GM12892 (cell line): ENCODE results near the gene MRPS11.
"Not testable (repeated sequence)": the region's sequence is repeated elsewhere in the genome, so short reads cannot be mapped to it uniquely, and the experiment has no call there.

Experiments
- DNase-seq: peaks from one replicate; pipeline ENCODE4 v3.0.0; 2011; ENCODE audit not compliant: insufficient read length
- FAIRE-seq: peaks from 2 replicates; lab custom pipeline; 2011; peaks lifted over from hg19 to GRCh38; lab: Jason Lieb, UNC
- POLR2A ChIP-seq: IDR thresholded peaks from 2 replicates; pipeline ENCODE4 v1.6.1; 2011; ENCODE audit warnings: low read depth, low read length, control low read depth
- POLR2AphosphoS5 ChIP-seq: IDR thresholded peaks from 2 replicates; pipeline ENCODE4 v1.6.1; 2011; ENCODE audit warnings: low read depth, low read length, control low read depth
- TAF1 ChIP-seq: IDR thresholded peaks from 2 replicates; pipeline ENCODE4 v1.6.1; 2011; ENCODE audit warnings: low read depth, mild to moderate bottlenecking, control low read depth, low read length, borderline replicate concordance

MRPS11 gene

DNA sequence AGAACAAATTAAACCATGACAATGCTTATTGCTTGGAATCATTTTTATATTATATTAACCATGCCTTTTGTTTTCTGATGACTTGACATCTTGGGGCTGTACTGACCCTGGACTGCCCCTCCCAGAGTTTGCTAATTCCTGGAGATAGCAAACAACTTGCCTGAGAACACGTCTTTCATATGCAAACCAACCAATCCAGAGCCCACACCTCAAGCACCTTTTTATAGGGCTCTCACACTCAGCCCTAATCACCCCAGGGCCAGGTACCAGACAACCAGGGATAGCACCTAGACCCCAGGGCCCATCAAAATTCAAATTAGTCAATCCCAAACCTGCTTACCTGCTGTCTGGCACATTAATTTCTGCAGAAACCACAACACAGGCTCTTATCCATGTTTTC, 36.9 kb downstream of the MRPS11 start:
- TF ChIP-seq POLR2A (no peak), TAF1 (no peak), POLR2AphosphoS5 (no peak)
- FAIRE-seq (no peak), DNase-seq (no peak)

DNA sequence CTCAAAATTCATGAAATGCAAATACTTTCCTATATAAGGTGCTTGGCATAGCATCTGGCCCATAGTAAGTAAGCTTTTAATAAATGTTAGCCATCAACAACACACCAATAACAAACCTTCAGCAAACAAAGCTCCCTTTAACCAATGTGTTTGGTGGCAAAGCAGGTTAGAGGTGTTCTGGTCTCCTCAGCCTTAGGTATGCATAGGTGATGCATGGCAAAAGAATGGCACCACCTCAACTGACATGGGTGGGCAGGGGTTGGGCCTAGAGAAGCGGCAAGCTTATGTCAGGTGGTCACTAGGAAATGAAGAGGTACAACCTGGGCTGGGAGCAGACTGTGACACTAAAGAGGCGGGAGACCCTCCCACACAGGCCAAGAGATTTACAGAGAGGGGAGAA, 38.2 kb downstream of the MRPS11 start:
- TF ChIP-seq POLR2AphosphoS5 (no peak), POLR2A (no peak), TAF1 (no peak)
- DNase-seq (no peak), FAIRE-seq (no peak)

DNA sequence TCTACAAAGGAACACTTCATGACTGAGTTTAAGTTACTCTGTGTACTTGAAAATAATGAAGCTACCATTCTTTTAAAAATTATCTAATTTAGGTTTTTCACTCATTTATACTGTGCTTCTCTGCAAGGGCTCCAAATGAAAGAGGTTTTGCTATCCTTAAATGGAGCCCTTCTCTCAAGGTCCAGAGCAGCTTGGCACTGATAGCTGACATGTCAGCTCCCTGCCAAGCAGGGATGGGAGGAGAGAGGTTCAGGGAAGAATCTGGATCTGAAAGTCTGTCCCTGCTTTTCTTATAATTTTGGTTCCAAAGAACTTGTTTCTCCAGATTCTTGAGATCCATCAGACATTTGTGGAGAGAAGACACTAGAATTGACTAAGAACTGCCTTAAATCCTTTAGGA, 39.1 kb downstream of the MRPS11 start:
- DNase-seq, result no peak

DNA sequence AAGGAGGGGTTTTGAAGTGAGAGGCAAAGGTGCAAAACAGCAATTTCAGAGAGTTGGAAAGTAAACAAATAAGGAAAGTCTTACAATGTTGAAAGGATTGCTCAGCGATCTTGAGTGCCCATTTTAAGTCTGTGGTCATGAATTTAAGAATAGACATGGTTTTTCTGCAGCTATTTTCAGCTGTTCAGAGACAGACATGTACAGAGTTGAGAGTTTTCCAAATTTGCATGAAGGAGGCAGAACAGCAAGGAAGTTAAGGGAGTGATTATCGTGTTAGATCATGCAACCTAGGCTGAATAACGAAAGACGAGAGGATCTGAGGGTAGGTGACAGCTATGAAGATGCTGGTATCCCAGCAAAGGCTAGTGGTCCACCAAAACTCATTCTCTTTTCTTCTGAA, 41.8 kb downstream of the MRPS11 start:
- FAIRE-seq, result peak; percentile 51
- DNase-seq, result no peak
- TF ChIP-seq TAF1, result no peak
- no peak for TF ChIP-seq POLR2A
- TF ChIP-seq POLR2AphosphoS5, result no peak

More for the DNA sequence above, 39.1 kb downstream of the MRPS11 start:
- no peak for FAIRE-seq
- TF ChIP-seq POLR2A (no peak), TAF1 (no peak), POLR2AphosphoS5 (no peak)

DNA sequence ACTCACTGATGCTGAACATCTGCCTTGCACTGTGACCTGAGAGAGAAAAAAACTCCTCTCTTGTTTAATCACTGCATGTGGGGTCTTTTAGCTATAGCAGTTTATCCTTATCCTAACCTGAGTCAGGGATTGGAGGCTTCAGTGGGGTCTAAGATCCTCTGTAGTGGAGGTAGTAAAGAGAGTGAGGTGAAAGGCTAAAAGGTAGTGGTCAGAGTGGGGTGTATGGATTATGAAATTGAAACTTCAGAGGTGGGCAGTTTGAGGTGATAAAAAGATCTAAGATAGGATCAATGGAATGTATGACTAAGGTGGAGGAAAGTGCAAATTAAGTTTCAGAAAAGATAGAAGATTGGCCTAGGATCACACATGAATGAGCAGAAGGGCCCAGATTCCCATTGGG, 42.5 kb downstream of the MRPS11 start:
- no peak for FAIRE-seq
- TF ChIP-seq POLR2A, result no peak
- TF ChIP-seq POLR2AphosphoS5, result no peak
- no peak for TF ChIP-seq TAF1
- DNase-seq, result no peak

DNA sequence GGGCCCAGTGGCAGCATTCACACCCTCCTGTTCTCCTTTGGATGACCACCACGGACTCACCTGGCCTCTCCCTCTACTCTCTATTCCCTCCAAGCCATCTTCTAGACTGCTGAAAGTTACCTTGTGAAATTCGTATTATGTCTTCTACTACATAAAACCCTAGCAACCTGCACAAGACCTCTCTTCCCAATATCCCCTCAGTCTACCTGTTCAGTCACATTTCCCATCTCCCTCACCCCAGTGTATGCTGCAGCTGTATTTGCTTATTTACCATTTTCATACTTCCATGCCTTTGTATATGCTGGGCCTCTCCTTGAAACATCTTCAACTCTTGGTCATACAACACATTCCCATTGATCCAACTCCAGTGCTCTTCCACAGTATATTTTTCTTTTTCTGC, 43.7 kb downstream of the MRPS11 start:
- FAIRE-seq (no peak), DNase-seq (no peak)
- TF ChIP-seq TAF1, result no peak
- TF ChIP-seq POLR2A, result no peak
- TF ChIP-seq POLR2AphosphoS5, result no peak

DNA sequence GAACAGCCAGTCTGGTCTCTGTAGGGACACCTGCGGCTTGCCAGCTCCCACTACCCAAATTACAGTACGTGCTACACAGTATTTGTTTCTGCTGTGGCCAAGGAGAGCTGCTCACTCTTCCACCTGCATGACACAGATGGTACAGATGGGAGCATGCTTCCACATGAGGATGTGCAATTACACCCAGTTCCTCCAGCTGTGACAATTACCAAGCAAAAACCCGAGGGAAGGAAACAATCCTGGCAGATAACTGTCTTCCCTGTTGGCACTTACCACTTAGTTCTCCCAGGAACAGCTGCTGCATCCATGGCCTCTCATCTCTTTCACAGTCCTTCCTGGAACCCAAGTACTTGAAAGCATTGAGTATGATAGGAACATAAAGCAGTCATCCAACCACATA, 44.6 kb downstream of the MRPS11 start:
- TF ChIP-seq POLR2A, result no peak
- TF ChIP-seq POLR2AphosphoS5, result no peak
- no peak for TF ChIP-seq TAF1
- no peak for DNase-seq
- FAIRE-seq, result no peak

DNA sequence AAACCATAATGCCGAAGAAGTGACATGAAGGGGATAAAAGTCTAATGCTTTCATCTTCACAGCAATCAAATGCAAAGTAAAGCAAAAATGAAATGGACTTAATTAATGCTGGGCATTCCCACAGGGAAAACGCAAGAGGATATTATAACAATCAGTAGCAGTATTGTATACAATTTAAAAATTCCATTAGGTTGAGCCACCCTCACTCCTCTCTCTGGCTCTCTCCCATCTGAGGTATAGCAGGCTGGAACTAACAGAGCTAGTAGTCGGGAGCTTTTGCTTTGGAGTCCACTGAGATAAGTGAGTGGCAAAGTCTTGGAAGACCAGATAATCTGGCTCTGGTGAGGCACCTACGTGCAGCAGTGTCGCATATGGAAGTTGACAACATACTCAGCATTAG, 45.1 kb downstream of the MRPS11 start:
- no peak for DNase-seq
- TF ChIP-seq POLR2A, result no peak
- FAIRE-seq, result no peak

DNA sequence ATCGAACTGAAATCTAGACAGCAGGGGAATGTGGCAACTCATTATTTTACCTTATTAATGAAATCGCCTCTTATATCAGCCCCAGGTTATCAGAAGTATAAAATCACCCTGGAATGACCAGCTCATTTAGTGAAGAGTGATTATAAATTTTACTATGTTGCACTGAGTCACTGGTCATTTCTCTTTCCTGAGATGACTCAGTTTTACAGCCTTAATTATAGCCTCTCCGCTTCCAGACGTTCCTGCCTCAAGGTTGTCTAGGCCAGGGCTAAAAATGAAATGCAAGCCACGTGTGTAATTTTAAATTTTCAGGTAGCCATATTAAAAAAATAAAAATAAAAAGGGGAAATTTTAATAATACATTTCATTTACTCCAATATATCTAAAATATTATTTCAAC, 45.7 kb downstream of the MRPS11 start:
- DNase-seq (no peak), FAIRE-seq (no peak)
- no peak for TF ChIP-seq TAF1
- TF ChIP-seq POLR2A, result no peak
- TF ChIP-seq POLR2AphosphoS5, result no peak

DNA sequence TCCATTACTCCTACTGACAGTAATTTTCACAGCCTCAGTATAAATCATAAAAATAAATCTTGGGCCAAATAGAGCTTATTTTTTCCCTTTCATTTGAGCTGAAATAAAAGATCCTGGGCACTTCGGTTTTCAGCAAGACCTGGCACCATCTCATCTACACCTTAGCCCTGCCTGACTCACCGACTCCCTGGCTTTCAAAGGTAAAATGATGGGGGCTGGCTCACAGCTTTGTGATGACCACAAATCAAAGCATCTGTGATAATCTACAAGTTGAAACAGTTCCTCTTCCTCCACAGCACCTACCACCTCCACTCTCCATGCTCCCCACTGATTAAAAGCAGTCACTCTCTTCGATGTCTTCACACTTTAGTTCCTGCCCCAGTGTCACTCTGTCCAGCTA, 51.4 kb downstream of the MRPS11 start:
- FAIRE-seq (no peak), DNase-seq (no peak)

DNA sequence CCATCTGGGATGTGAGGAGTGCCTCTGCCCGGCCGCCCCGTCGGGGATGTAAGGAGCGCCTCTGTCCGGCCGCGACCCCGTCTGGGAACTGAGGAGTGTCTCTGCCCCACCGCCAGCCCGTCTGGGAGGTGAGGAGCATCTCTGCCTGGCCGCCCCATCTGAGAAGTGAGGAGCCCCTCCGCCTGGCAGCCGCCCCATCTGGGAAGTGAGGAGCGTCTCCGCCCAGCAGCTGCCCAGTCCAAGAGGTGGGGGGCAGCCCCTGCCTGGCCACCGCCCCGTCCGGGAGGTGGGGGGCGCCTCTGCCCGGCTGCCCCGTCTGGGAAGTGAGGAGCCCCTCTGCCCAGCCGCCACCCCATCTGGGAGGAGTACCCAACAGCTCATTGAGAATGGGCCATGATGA, 56.6 kb downstream of the MRPS11 start:
- FAIRE-seq, result not testable (repeated sequence)

More for the DNA sequence above, 51.4 kb downstream of the MRPS11 start:
- no peak for TF ChIP-seq POLR2AphosphoS5
- no peak for TF ChIP-seq TAF1
- no peak for TF ChIP-seq POLR2A

DNA sequence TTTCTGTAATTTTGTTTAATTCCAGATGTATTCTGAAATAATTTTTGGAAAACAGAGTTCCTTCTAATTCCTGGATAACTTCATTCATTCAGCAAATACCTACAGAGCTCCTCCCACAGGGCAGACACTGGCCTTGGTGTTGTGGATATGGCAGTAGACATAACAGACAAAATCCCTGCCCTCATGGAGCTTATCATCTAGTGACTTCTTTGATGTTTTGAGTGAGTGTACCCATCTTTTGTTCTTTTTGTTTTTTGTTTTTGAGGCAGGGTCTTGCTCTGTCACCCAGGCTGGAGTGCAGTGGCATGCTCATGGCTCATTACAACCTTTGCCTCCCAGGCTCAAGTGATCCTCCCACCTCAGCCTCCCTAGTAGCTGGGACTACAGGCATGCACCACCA, 57.9 kb downstream of the MRPS11 start:
- DNase-seq (no peak), FAIRE-seq (no peak)
- no peak for TF ChIP-seq POLR2AphosphoS5
- no peak for TF ChIP-seq POLR2A
- TF ChIP-seq TAF1, result no peak

More for the DNA sequence above, 56.6 kb downstream of the MRPS11 start:
- DNase-seq, result not testable (repeated sequence)

DNA sequence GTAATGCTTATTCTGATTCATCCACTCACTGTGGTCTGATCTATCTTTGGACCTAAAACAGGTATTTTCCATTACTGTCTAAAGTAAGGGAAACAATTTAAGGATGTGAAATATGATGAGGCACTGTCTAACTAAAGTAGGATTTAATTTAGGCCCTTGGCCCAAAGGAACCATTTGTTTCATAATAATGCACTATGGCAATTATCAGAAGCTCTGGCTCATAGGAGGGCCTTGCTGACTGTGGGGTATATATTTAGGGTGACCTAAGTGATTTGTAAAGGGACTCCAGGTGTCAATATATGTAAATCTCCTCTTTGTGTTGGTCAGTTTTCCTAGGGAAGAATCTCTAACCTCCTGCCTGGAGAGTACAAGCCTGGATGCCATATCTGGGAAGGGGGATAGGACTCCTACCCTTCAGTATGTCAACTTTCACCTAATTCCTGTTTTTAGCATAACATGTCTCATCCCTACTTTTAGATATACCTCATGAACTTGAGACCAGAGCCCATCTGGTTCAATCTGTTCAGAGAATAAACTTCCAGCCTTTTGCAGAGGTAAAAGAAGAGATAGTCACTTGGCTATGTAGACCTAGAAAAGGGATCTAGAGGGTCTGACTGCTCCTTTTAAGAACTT, 58.9 kb downstream of the MRPS11 start:
- DNase-seq (no peak), FAIRE-seq (no peak)
- TF ChIP-seq TAF1, result no peak
- no peak for TF ChIP-seq POLR2A
- no peak for TF ChIP-seq POLR2AphosphoS5
